Mononuclear cell (primary cell): ENCODE results near the gene CCDC15. TPM values are rescaled to one million over a fixed set of nuclear protein-coding genes. Genes with fewer than 3 reads are reported as not detected.
A peak's percentile ranks its signal among the peaks of the same experiment; 100 is the strongest.
"Not testable (repeated sequence)": the region's sequence is repeated elsewhere in the genome, so short reads cannot be mapped to it uniquely, and the experiment has no call there.

Experiments used
- H3K27me3 ChIP-seq: 2 replicates; pipeline ENCODE4 v1.6.0; 2011; ENCODE audit warnings: low read length, control low read depth; ENCODE audit not compliant: insufficient read depth
- H3K4me1 ChIP-seq: 2 replicates; pipeline ENCODE4 v1.5.1; 2011; ENCODE audit warnings: mild to moderate bottlenecking, low read length, control low read depth; ENCODE audit not compliant: insufficient read depth
- H3K4me3 ChIP-seq: 2 replicates; pipeline ENCODE4 v1.5.1; 2011; ENCODE audit warnings: mild to moderate bottlenecking, low read length, moderate library complexity
- H3K9me3 ChIP-seq: 2 replicates; pipeline ENCODE4 v1.5.1; 2011; ENCODE audit warnings: low read depth, mild to moderate bottlenecking, control low read depth, low read length
- total RNA-seq: library from RNA; depleted of rRNA; stranded (reverse); fragments of >200 nt; gene quantifications from one replicate; pipeline ENCODE4 v1.2.3, GENCODE V29; 2012

Gene CCDC15
- total RNA-seq, 1 donor = 1.4 TPM

DNA sequence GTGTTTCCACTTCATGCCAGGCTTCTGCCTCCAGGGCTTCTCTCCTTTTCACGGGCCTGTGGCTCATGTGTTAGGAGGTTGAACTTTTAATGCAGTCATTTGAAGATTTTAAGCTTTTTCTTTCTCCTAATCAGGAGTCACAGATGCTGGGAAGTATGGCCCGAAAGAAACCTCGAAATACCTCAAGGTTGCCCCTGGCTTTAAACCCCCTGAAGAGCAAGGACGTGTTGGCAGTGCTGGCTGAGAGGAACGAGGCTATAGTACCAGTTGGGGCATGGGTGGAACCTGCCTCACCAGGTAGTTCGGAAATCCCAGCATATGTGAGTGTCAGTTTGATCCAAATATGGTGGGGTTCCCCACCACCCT is 571 bp downstream of the CCDC15 start:
- peak overlapping the region; percentile 61 for H3K4me3 ChIP-seq
- no peaks in the 10 kb centered on the region for H3K9me3 ChIP-seq
- H3K27me3 ChIP-seq = no peaks in the 10 kb centered on the region
- peaks cover 33% of the 10 kb centered on the region for H3K4me1 ChIP-seq

DNA sequence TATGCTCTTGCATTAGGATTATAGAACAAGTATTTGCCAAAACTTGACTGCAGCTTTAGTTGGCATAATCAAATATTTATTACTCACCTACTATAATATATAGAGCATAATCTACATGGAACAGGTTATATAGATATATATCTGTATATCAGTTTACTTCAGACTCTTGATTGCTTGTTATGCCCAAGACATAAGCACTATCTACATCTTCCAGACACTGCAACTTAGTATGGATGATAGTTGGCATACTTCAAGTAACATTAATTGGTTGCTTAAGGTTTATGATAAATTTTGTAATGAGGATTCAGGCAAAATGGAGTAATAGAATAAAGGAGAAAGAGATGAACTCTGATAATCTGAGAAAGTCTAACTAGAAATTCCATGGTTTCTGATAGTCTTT is 1.0 kb downstream of the CCDC15 start:
- Histone ChIP-seq H3K4me1 (peaks cover 29% of the 10 kb centered on the region), H3K9me3 (no peaks in the 10 kb centered on the region), H3K4me3 (no peak overlapping the region), H3K27me3 (no peaks in the 10 kb centered on the region)

DNA sequence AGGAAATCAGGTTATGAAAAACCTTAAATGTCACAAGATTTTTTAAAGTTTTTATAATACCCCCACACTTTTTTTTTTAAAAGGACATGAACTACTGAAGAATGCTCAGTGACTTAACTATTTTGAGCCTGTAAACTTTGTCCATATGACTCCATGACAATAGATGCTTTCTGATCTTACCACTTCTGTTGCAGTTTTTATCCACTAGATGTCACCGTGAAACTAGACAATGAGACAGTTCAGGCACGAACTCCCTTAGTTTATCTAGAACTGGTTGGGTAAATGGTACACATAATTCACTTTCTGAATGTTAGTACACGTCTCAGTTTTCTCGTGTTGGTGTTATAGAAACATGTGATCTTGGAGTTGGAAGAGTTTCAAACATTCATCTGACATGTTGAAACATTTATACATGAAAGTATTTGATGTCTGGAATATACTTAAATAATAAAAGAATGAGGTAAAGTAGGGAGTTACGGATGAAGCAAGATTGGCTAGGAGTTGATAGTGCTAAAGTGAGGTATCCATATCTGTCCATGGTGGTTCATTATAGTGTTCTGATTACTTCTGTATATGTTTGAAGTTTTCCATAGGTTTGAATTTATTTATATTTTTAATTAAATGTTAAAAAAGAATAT is 8.1 kb downstream of the CCDC15 start:
- H3K4me3 ChIP-seq = no peak overlapping the region
- no peaks in the 10 kb centered on the region for H3K4me1 ChIP-seq
- H3K27me3 ChIP-seq = no peaks in the 10 kb centered on the region
- H3K9me3 ChIP-seq = no peaks in the 10 kb centered on the region

DNA sequence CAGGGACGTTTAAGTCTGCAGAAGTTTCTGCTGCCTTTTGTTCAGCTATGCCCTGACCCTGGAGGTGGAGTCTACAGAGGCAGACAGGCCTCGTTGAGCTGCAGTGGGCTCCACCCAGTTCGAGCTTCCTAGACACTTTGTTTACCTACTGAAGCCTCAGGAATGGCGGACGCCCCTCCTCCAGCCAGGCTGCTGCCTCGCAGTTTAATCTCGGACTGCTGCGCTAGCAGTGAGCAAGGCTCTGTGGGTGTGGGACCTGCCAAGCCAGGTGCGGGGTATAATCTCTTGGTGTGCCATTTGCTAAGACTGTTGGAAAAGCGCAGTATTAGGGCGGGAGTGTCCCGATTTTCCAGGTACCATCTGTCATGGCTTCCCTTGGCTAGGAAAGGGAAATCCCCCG is 14.2 kb downstream of the CCDC15 start:
- H3K9me3 ChIP-seq, H3K27me3 ChIP-seq, H3K4me3 ChIP-seq, H3K4me1 ChIP-seq: not testable (repeated sequence)

DNA sequence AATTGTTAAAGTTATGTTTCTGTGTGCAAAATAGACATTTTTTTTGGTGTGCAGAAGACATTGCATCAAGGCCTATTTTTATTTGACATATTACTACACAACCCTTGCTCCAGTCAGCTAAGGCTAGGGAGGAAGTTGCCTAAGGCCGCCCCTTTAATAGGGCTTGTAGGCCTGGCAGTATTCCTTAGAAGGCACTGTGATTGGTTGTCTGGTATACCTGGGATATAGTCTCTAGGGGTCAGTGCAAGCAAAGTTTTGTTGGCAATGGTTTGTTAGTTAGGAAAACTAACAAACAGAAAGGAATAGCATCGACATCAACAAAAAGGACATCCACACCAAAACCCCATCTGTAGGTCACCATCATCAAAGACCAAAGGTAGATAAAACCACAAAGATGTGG is 16.9 kb downstream of the CCDC15 start:
- H3K4me3 ChIP-seq = no peak overlapping the region
- no peaks in the 10 kb centered on the region for H3K4me1 ChIP-seq
- H3K27me3 ChIP-seq = no peaks in the 10 kb centered on the region
- H3K9me3 ChIP-seq = no peaks in the 10 kb centered on the region

DNA sequence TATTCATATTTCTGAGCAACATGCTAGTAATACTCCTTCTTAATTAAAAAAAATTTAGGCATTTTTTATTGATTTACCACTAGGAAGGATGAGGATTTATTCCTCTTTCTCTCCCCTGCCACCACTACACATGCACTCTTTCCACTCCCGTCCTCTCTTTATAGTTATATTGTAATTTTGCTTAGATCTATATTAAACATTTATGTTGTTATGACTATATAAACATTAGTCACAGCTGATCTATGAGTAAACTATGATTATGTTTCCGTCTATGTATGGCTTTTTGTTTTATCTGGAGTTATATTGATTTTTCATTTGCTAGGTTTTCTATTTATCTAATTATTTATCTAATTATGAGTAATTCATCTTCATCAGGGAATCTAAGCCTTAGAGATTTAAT is 17.8 kb downstream of the CCDC15 start:
- H3K9me3 ChIP-seq = no peaks in the 10 kb centered on the region
- no peak overlapping the region for H3K4me3 ChIP-seq
- H3K27me3 ChIP-seq = no peaks in the 10 kb centered on the region
- H3K4me1 ChIP-seq = no peaks in the 10 kb centered on the region

DNA sequence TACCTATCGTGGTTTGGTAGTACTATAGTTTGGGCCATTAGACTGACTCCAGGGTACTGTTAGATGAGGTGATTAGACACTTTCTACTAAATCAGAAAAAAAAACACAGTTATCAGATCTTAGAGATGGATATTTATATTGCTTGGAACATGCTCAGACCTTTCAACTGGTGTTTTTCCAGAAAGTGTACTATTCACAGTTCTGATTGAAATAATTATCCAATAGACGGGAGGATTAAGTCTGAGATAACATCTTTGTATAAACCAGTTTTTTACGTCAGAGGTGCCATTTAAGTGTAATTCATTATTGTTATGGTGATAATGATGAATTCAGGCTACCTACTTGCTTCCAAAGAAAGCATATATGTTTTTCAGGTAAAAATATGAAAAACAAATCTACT is 22.5 kb downstream of the CCDC15 start:
- Histone ChIP-seq H3K4me1 (no peaks in the 10 kb centered on the region), H3K9me3 (peaks cover 10% of the 10 kb centered on the region)

DNA sequence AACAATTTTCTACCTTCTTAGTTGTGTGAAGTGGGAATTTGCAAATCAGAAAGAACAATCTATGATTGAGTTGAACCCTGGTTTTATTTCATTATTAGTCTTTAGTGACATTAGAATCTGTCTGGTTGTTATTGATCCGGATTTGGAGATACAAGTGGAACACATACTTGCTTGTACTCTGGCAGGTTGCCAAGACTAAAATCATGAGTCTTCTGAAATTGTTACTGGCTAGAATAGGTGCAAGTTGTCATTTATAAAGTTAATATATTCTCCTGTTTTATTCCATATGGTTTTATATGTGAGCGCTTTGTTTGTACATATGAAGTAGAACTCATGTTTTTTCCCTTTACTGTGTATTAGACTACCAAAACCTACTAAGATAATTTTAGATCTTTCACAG is 23.0 kb downstream of the CCDC15 start:
- H3K27me3 ChIP-seq = no peaks in the 10 kb centered on the region
- H3K9me3 ChIP-seq = peaks cover 12% of the 10 kb centered on the region
- H3K4me1 ChIP-seq = no peaks in the 10 kb centered on the region
- no peak overlapping the region for H3K4me3 ChIP-seq

More for the DNA sequence above, 22.5 kb downstream of the CCDC15 start:
- H3K4me3 ChIP-seq = no peak overlapping the region
- no peaks in the 10 kb centered on the region for H3K27me3 ChIP-seq

DNA sequence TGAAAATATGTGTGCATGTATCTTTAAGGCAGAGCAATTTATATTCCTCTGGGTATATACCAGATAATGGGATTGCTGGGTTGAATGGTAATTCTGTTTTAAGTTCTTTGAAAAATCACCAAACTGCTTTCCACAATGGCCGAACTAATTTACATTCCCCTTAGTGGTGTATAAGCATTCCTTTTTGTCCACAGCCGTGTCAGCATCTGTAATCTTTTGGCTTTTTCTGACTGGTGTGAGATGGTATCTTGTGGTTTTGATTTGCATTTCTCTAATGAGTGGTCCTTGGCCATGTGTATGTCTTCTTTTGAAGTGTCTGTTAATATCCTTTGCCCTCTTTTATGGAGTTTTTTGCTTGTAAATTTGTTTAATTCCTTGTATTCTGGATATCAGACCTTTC is 24.3 kb downstream of the CCDC15 start:
- H3K4me3 ChIP-seq = no peak overlapping the region
- no peaks in the 10 kb centered on the region for H3K27me3 ChIP-seq
- no peaks in the 10 kb centered on the region for H3K4me1 ChIP-seq
- H3K9me3 ChIP-seq = peaks cover 20% of the 10 kb centered on the region

DNA sequence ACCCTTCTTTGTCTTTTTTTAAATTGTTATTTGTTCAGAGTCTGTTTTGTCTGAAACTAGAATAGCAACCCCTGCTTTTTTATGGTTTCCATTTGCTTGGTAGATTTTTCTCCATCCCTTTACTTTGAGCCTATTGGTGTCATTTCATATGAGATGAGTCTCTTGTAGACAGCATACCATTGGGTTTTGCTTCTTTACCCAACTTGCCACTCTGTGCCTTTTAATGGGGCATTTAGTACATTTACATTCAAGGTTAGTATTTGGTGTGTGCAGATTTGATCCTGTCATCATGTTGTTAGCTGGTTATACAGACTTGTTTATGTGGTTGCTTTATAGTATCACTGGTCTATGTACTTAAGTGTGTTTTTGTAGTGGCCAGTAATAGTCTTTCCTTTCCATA is 28.0 kb downstream of the CCDC15 start:
- Histone ChIP-seq H3K9me3 (peaks cover 20% of the 10 kb centered on the region), H3K4me3 (no peak overlapping the region), H3K27me3 (no peaks in the 10 kb centered on the region), H3K4me1 (no peaks in the 10 kb centered on the region)

DNA sequence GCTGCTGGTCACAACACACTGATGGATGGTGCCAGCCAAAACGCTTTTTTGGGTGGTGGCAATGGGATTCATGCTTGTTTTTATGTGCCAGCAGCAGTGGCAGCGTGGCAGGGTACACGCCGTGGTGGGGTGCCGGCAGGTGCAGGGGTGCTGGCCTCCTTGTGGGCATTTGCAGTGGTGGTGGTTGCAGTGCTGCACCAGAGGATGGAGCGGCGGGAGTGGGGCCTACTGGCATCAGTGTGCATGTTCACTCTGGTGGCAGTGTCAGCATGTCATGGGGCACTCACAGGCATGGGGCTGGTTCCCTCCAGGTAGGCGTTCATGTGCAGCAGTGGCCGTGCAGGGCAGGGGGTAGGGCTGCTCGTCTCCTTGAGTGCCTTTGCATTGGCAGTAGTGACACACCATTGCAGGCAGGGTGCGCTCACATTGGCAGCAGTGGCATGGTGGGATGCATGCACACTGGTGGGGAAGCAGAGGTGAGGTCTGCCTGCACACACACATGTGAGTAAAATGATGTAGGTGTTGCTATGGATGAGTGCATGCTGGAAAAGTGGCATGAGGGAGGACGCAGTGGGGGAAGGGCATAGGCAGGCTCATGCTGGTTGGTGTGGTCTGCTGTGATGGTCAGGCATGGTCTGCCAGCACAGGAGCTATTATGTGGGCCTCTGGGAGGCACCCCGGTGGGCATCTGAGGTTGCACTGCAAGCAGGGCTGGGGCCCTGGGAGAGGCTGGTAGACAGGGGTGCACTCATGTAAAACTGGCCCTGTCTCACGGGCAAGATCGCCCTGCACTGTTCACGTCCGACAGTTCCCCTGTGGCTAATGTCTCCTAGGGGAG is 29.9 kb downstream of the CCDC15 start:
- Histone ChIP-seq H3K4me1 (no peaks in the 10 kb centered on the region), H3K9me3 (peaks cover 18% of the 10 kb centered on the region)

DNA sequence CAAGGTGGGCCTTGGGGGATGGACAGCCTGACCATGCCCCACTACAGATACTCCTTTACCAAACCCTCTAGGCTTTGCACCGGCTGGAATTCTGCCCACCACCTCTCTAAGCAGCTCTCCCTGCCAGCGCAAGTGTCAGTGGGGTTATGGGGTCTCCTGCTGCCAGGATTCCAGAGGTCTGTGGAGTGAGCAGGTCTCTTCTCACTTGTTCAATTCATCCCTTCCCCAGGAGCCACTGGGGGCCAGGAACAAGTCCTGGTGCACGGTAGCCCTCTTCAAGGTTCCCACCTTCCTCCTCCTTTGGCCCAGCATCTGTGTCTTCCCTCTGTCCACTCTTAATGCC is 30.5 kb downstream of the CCDC15 start:
- H3K4me1 ChIP-seq = no peaks in the 10 kb centered on the region
- H3K4me3 ChIP-seq = no peak overlapping the region
- peaks cover 12% of the 10 kb centered on the region for H3K9me3 ChIP-seq
- H3K27me3 ChIP-seq = no peaks in the 10 kb centered on the region

More for the DNA sequence above, 29.9 kb downstream of the CCDC15 start:
- H3K4me3 ChIP-seq = no peak overlapping the region
- H3K27me3 ChIP-seq = no peaks in the 10 kb centered on the region

DNA sequence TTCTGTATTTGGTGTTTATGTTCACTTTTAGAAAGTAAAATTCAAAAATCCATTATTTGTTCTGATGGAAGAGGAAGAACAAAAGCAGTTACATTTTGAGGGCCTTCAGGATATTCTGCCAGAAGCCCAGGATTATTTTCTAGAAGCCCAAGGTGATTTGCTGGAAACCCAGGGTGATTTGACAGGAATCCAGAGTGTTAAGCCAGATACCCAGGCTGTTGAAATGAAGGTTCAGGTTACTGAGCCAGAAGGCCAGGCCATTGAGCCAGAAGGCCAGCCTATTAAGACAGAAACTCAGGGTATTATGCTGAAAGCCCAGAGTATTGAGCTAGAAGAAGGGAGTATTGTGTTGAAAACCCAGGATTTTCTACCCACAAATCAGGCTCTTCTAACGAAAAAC is 33.1 kb downstream of the CCDC15 start:
- H3K4me3 ChIP-seq = no peak overlapping the region
- H3K27me3 ChIP-seq = no peaks in the 10 kb centered on the region
- peaks cover 6% of the 10 kb centered on the region for H3K9me3 ChIP-seq
- H3K4me1 ChIP-seq = no peaks in the 10 kb centered on the region

DNA sequence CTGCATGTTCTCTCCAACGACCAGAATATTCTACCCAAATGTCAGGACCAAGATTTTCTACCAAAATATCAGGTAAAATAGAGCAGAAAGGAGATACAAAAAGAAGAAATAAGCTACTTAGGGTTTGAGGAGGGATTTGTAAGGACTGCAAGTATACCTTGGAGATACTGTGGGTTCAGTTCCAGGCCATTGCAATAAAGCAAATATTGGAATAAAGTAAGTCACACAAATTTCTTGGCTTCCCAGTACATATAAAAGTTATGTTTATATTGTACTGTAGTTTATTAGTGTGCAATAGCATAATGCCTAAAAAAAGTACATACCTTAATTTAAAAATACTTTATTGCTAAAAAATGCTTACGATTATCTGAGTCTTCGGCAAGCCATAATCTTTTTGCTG is 34.1 kb downstream of the CCDC15 start:
- no peaks in the 10 kb centered on the region for H3K9me3 ChIP-seq
- H3K4me1 ChIP-seq = no peaks in the 10 kb centered on the region
- no peak overlapping the region for H3K4me3 ChIP-seq
- no peaks in the 10 kb centered on the region for H3K27me3 ChIP-seq

DNA sequence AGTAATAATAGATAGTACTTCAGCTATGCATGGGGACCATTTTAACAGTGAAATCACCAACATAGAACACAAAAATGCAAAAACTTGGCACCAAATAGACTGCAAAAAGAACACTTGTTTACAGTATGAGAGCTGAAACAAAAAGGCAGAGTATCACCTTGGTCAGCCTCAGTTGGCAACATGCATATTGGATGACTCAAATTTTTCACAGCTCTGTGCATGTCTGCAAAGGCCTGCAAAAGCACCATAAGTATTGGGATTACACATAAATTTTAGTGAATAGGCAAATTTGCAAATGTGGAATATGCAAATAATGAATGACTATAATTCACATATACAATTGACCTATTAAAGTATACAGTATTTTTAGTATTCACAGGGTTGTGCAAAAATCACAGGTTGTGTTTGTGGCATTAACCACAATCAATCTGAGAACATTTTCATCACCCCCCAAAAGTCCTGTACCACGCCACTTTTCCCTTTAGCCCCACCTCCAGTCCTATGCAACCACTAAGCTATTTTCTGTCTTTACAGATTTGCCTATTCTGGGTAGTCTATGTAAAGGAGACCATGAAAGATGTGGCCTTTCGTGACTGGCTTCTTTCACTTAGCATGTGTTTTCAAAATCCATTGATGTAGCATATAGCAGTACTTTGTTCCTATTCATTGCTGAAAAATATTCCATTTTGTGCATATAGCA is 47.2 kb downstream of the CCDC15 start:
- Histone ChIP-seq H3K9me3 (peaks cover 10% of the 10 kb centered on the region), H3K27me3 (no peaks in the 10 kb centered on the region), H3K4me1 (no peaks in the 10 kb centered on the region), H3K4me3 (no peak overlapping the region)
